Measurements from ENCODE around the gene VWDE. TPM values are rescaled to one million over a fixed set of nuclear protein-coding genes. Genes with fewer than 3 reads are reported as not detected.
"Not testable (repeated sequence)": the region's sequence is repeated elsewhere in the genome, so short reads cannot be mapped to it uniquely, and the experiment has no call there.

VWDE gene
- total RNA-seq (ENCODE audit: low replicate concordance): 9.8 and 10.5 TPM in 2 replicates

DNA sequence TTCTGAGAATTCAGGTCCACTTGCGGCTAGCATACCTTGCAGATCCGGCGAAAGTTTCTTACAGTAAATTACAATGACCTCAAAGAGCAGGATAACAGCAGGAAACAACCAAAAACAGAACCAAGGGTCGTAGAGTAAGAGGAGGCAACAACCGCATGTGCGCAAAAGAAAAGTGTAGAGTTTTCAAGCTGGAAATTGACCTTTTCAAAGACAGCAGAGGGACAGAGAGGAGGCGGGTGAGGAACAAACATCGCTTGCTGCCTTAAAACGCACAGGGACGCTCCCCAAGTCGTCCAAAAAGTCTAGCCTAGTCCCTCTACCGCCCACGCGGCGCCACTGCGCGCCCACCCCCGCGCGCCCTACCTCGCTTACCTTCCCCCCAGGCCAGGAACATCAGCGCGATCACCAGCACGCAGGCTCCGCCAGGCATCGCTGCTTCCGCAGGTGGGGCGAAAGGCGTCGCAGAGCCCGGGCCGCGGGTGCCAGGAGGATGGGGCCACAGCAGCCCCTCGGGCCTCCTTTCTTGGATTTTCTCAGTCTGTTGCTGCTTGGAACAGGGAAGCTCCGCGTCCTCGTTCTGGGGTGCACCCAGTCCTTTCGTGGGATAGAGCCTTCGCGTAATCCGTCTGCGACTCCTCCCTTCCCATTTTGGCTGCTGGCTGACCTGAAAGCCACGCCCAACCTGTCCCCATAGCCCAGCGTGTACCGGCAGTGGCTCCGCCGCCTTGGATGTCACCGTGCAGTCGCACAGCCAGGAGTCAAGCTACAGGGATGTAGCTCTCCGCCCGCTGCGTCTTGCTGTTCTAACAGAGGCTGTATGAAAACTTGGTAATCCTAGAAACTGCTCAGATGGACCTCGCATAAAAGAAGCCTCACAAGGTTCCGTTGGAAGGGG is at the start of gene VWDE:
TSS of gene VWDE (minus strand) at position 579 of the 895 bp plus-strand sequence. CDS start at position 430, 149 bp downstream.
- Histone ChIP-seq H2AFZ (replicated peaks) (peak within 1 kb of the TSS; percentile 95), H3K79me2 (ENCODE audit: low read depth) (peaks cover 31% of the 10 kb centered on the region), H3K4me1 (peaks cover 4% of the 10 kb centered on the region), H3F3A (ENCODE audit: low read depth) (peaks cover 11% of the 10 kb centered on the region), H4K20me1 (ENCODE audit: low read depth) (no peaks in the 10 kb centered on the region), H3K27me3 (peaks cover 23% of the 10 kb centered on the region), H3K9ac (no peak within 1 kb of the TSS), H3K27ac (no peak within 1 kb of the TSS), H3K36me3 (no peaks in the 10 kb centered on the region), H3K4me3 (peak within 1 kb of the TSS; percentile 78), H3K9me3 (ENCODE audit: low read depth) (no peaks in the 10 kb centered on the region), H3K4me2 (peak within 1 kb of the TSS; percentile 92)
- Mint-ChIP-seq H3K27me3 (ENCODE audit: insufficient read depth, low read depth) (peaks cover 12% of the 10 kb centered on the region), H3K36me3 (no peaks in the 10 kb centered on the region), H3K27ac (no peak within 1 kb of the TSS), H3K9me3 (no peaks in the 10 kb centered on the region), H3K4me1 (peaks cover 6% of the 10 kb centered on the region), H3K4me3 (peak within 1 kb of the TSS; percentile 85)
- peak; percentile 87 for DNase-seq (ENCODE audit: low spot score)
- no peak for TF ChIP-seq EZH2phosphoT487 (IDR thresholded peaks at IDR 0.05)
- TF ChIP-seq, protein P1, sequence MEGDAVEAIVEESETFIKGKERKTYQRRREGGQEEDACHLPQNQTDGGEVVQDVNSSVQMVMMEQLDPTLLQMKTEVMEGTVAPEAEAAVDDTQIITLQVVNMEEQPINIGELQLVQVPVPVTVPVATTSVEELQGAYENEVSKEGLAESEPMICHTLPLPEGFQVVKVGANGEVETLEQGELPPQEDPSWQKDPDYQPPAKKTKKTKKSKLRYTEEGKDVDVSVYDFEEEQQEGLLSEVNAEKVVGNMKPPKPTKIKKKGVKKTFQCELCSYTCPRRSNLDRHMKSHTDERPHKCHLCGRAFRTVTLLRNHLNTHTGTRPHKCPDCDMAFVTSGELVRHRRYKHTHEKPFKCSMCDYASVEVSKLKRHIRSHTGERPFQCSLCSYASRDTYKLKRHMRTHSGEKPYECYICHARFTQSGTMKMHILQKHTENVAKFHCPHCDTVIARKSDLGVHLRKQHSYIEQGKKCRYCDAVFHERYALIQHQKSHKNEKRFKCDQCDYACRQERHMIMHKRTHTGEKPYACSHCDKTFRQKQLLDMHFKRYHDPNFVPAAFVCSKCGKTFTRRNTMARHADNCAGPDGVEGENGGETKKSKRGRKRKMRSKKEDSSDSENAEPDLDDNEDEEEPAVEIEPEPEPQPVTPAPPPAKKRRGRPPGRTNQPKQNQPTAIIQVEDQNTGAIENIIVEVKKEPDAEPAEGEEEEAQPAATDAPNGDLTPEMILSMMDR (IDR thresholded peaks at IDR 0.05): peak; percentile 31

DNA sequence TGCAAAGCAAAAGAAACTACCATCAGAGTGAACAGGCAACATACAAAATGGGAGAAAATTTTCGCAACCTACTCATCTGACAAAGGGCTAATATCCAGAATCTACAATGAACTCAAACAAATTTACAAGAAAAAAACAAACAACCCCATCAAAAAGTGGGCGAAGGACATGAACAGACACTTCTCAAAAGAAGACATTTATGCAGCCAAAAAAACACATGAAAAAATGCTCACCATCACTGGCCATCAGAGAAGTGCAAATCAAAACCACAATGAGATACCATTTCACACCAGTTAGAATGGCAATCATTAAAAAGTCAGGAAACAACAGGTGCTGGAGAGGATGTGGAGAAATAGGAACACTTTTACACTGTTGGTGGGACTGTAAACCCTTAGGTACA is 49.5 kb upstream of the VWDE start:
- not testable (repeated sequence) for H2AFZ ChIP-seq (replicated peaks); DNase-seq (ENCODE audit: low spot score); H3K27me3 ChIP-seq; H3K9ac ChIP-seq; H3K27me3 Mint-ChIP-seq (ENCODE audit: insufficient read depth, low read depth); H3K27ac ChIP-seq; H3K9me3 Mint-ChIP-seq; H3K4me2 ChIP-seq; H3K4me3 ChIP-seq; H3F3A ChIP-seq (ENCODE audit: low read depth); H4K20me1 ChIP-seq (ENCODE audit: low read depth); H3K4me3 Mint-ChIP-seq; H3K9me3 ChIP-seq (ENCODE audit: low read depth); H3K4me1 ChIP-seq; H3K4me1 Mint-ChIP-seq; H3K36me3 ChIP-seq; H3K79me2 ChIP-seq (ENCODE audit: low read depth); H3K27ac Mint-ChIP-seq; H3K36me3 Mint-ChIP-seq

- Histone ChIP-seq H3K36me3 (no peaks in the 10 kb centered on the region), H3K4me3 (no peak overlapping the region), H3K4me2 (no peak overlapping the region), H3K79me2 (ENCODE audit: low read depth) (no peaks in the 10 kb centered on the region), H3K27ac (no peak overlapping the region), H3K4me1 (no peaks in the 10 kb centered on the region), H3K27me3 (no peaks in the 10 kb centered on the region), H3F3A (ENCODE audit: low read depth) (peaks cover 3% of the 10 kb centered on the region), H3K9ac (no peak overlapping the region), H4K20me1 (ENCODE audit: low read depth) (no peaks in the 10 kb centered on the region), H2AFZ (replicated peaks) (no peak overlapping the region), H3K9me3 (ENCODE audit: low read depth) (no peaks in the 10 kb centered on the region)
- no peaks in the 10 kb centered on the region for H3K36me3 Mint-ChIP-seq
- H3K4me1 Mint-ChIP-seq: no peaks in the 10 kb centered on the region
- no peak for DNase-seq (ENCODE audit: low spot score)
- H3K27ac Mint-ChIP-seq: no peak overlapping the region
- no peak overlapping the region for H3K4me3 Mint-ChIP-seq
- TF ChIP-seq EZH2phosphoT487 (IDR thresholded peaks at IDR 0.05) (no peak), EZH2 (IDR thresholded peaks at IDR 0.05) (no peak)
- TF ChIP-seq, protein P1 (IDR thresholded peaks at IDR 0.05): no peak
- H3K9me3 Mint-ChIP-seq: peaks cover 2% of the 10 kb centered on the region
- peaks cover 2% of the 10 kb centered on the region for H3K27me3 Mint-ChIP-seq (ENCODE audit: insufficient read depth, low read depth)
Observed at GRCh38 chr7:12450615-12451014, 47.0 kb upstream of the VWDE start.

GRCh38 chr7:12444785-12445184 is 41.1 kb upstream of the VWDE start:
- no peaks in the 10 kb centered on the region for H3K9me3 ChIP-seq (ENCODE audit: low read depth)
- H3K4me2 ChIP-seq: no peak overlapping the region
- Mint-ChIP-seq H3K36me3 (no peaks in the 10 kb centered on the region), H3K9me3 (no peaks in the 10 kb centered on the region), H3K27me3 (ENCODE audit: insufficient read depth, low read depth) (no peaks in the 10 kb centered on the region), H3K4me3 (no peak overlapping the region), H3K27ac (no peak overlapping the region), H3K4me1 (no peaks in the 10 kb centered on the region)
- DNase-seq (ENCODE audit: low spot score): no peak
- H3K27me3 ChIP-seq: no peaks in the 10 kb centered on the region
- H3K4me3 ChIP-seq: no peak overlapping the region
- no peaks in the 10 kb centered on the region for H4K20me1 ChIP-seq (ENCODE audit: low read depth)
- TF ChIP-seq EZH2phosphoT487 (IDR thresholded peaks at IDR 0.05) (no peak), EZH2 (IDR thresholded peaks at IDR 0.05) (no peak)
- TF ChIP-seq, protein P1 (IDR thresholded peaks at IDR 0.05): no peak
- peaks cover 3% of the 10 kb centered on the region for H3F3A ChIP-seq (ENCODE audit: low read depth)
- no peaks in the 10 kb centered on the region for H3K36me3 ChIP-seq
- no peak overlapping the region for H2AFZ ChIP-seq (replicated peaks)
- H3K27ac ChIP-seq: no peak overlapping the region
- H3K4me1 ChIP-seq: no peaks in the 10 kb centered on the region
- no peaks in the 10 kb centered on the region for H3K79me2 ChIP-seq (ENCODE audit: low read depth)
- H3K9ac ChIP-seq: no peak overlapping the region

All from neural progenitor cell (in vitro differentiated cells).